Stomach (tissue), 4 donors: ENCODE data around the gene SEPTIN5.

Experiments
- CTCF ChIP-seq, 7 experiments: fragments of 450-650 bp in 4 of 7; fragments of 200-600 bp in 3 of 7; sonication (generic) in 3 of 7; IDR thresholded peaks; one replicate each; pipeline ENCODE4 v1.5.1; 2016 to 2019; ENCODE audit warnings: antibody characterized with exemption in 7 of 7, control low read depth in 2 of 7, mild to moderate bottlenecking in 1 of 7
- EP300 ChIP-seq: sonication (generic); formaldehyde crosslinking; IDR thresholded peaks from one replicate; pipeline ENCODE4 v1.6.1; 2017; ENCODE audit warnings: antibody characterized with exemption
- POLR2A ChIP-seq, 4 donors: fragments of 450-650 bp; IDR thresholded peaks; one replicate each; pipeline ENCODE4 v1.6.1; 2016; ENCODE audit warnings: antibody characterized with exemption in 4 of 4, control low read depth in 2 of 4, mild to moderate bottlenecking in 1 of 4, moderate library complexity in 1 of 4

GRCh38 chr22:19671316-19671715 is 43.0 kb upstream of the SEPTIN5 start:
- no peak for TF ChIP-seq CTCF (IDR thresholded peaks at IDR 0.05)
- no peak for TF ChIP-seq POLR2A (IDR thresholded peaks at IDR 0.05)
- no peak for TF ChIP-seq EP300
